ENCODE measurements around the gene TGFBRAP1.

- TF ChIP-seq FOXA1 (IDR thresholded peaks at IDR 0.05), result no peak
- TF ChIP-seq CTCF (IDR thresholded peaks at IDR 0.05; ENCODE audit: low read depth, low read length, missing input control), result no peak
- no peak for TF ChIP-seq RAD21 (IDR thresholded peaks at IDR 0.05)
- no peak for TF ChIP-seq EGR1 (IDR thresholded peaks at IDR 0.05; ENCODE audit: low read depth in 2 of 2)
- no peak for TF ChIP-seq SP1 (IDR thresholded peaks at IDR 0.05)
- TF ChIP-seq REST (IDR thresholded peaks at IDR 0.05), result no peak
Observed at GRCh38 chr2:105321875-105322646, 7.5 kb downstream of the TGFBRAP1 start.

All from liver (tissue), 3 donors.